Uterus (tissue), 2 donors: ENCODE data around the gene TMEM87B.

ENCODE experiments used
- POLR2A ChIP-seq, 2 donors: fragments of 450-650 bp; IDR thresholded peaks; one replicate each; pipeline ENCODE4 v1.6.1; 2016; ENCODE audit warnings: antibody characterized with exemption in 2 of 2, mild to moderate bottlenecking in 1 of 2, moderate library complexity in 1 of 2
- TF ChIP-seq, protein P1 (sequence below), 4 experiments: fragments of 200-600 bp in 2 of 4; fragments of 450-650 bp in 2 of 4; sonication (generic) in 2 of 4; IDR thresholded peaks; one replicate each; pipeline ENCODE4 v1.5.1; 2016 to 2019; ENCODE audit warnings: antibody characterized with exemption in 4 of 4, mild to moderate bottlenecking in 2 of 4, moderate library complexity in 1 of 4

DNA sequence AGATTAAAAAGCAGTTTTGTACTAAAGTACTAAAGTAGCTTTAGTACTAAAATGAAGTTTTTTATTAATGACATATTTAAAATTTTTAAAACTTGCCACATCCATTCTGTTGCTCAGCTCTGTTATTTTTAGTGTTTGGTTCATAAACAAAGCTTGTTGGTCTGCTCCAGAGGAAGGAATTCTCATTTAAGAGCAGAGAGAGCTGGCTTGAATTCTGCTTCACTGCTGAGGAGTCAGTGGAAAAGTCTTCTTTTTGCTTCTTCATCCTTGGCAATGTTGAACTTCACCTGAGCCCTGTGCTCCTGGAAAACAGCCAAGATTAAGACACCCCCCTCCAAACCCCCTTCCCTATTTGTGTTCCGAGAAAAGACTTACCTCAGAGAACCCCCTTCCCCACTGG lies 40.6 kb downstream of the TMEM87B start:
- TF ChIP-seq, protein P1, sequence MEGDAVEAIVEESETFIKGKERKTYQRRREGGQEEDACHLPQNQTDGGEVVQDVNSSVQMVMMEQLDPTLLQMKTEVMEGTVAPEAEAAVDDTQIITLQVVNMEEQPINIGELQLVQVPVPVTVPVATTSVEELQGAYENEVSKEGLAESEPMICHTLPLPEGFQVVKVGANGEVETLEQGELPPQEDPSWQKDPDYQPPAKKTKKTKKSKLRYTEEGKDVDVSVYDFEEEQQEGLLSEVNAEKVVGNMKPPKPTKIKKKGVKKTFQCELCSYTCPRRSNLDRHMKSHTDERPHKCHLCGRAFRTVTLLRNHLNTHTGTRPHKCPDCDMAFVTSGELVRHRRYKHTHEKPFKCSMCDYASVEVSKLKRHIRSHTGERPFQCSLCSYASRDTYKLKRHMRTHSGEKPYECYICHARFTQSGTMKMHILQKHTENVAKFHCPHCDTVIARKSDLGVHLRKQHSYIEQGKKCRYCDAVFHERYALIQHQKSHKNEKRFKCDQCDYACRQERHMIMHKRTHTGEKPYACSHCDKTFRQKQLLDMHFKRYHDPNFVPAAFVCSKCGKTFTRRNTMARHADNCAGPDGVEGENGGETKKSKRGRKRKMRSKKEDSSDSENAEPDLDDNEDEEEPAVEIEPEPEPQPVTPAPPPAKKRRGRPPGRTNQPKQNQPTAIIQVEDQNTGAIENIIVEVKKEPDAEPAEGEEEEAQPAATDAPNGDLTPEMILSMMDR (IDR thresholded peaks at IDR 0.05): no peak
- no peak for TF ChIP-seq POLR2A (IDR thresholded peaks at IDR 0.05)
